Measurements from ENCODE around the gene HOXC6. TPM values are rescaled to one million over a fixed set of nuclear protein-coding genes. Genes with fewer than 3 reads are reported as not detected.

Gene HOXC6
- total and polyA plus RNA-seq, 2 of the 8 experiments (the other 6 are each of a cell fraction or from before 2014, with no cell fraction given): not detected

DNA sequence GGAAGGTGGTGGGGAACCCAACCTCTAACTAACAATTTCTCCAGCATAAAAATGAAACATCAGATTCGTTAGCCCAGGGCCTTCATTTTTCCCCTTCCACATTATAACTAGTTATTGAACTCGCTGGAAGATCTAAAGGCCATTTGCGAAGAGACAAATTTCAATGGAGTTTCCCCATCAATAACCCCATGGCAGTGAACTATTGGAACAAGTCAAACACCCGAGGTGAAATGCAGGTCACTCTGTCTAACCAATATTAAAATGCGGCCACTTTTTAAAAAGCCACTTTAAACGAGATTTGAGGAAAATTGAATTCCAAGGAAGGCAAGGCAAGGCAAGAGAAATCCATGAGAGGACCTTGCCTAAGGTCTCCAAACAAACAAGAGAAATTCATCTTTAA is 20.9 kb downstream of the HOXC6 start (continued):
- peak; percentile 84 for TF ChIP-seq CBX8 (IDR thresholded peaks at IDR 0.05; ENCODE audit: borderline replicate concordance, low read depth, low read length)

All from H1 (cell line).